WTC11 (cell line): ENCODE results near the gene G6PC3.
"Not testable (repeated sequence)": the region's sequence is repeated elsewhere in the genome, so short reads cannot be mapped to it uniquely, and the experiment has no call there.

Experiments
- ATF1 ChIP-seq: sonication (generic); formaldehyde crosslinking; IDR thresholded peaks from 2 replicates; pipeline ENCODE4 v1.8.1; 2023; ENCODE audit warnings: mild to moderate bottlenecking, moderate library complexity, missing genetic modification reagents
- NR3C1 ChIP-seq: sonication (generic); formaldehyde crosslinking; conservative IDR thresholded peaks from 2 replicates; pipeline ENCODE4 v1.8.1; 2023; ENCODE audit warnings: low read depth, mild to moderate bottlenecking, missing genetic modification reagents
- ZNF232 ChIP-seq: sonication (generic); formaldehyde crosslinking; IDR thresholded peaks from 2 replicates; pipeline ENCODE4 v1.8.0; 2022; ENCODE audit warnings: mild to moderate bottlenecking, missing genetic modification reagents
- ZNF416 ChIP-seq: fragments of 250-450 bp; sonication (Bioruptor Pico); IDR thresholded peaks from 2 replicates; pipeline ENCODE4 v1.9.0; 2021; ENCODE audit warnings: mild to moderate bottlenecking, inconsistent platforms
- TF ChIP-seq, protein P1 (sequence below): fragments of 200-600 bp; IDR thresholded peaks from 2 replicates; pipeline ENCODE4 v1.8.0; 2022; ENCODE audit warnings: antibody characterized with exemption

DNA sequence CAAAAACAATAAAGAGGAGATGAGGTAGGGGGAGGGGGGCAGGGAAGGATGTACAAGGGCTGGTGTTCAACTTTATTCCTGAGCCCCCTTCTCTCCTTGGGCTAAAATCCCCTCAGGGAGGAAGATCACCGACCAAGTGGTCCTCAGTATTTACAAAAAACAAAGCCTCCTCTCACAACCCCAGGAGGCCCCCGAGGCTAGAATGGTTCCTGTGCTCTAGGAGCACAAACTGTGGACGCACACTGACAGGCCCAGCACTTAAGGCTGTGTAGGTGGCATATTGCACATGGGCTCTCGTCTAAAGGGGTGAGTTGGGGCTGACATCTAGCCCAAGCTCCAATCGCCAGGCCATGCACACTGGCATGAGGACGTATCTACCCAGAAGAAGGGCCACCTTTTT lies 31.3 kb downstream of the G6PC3 start:
- TF ChIP-seq, protein P1, sequence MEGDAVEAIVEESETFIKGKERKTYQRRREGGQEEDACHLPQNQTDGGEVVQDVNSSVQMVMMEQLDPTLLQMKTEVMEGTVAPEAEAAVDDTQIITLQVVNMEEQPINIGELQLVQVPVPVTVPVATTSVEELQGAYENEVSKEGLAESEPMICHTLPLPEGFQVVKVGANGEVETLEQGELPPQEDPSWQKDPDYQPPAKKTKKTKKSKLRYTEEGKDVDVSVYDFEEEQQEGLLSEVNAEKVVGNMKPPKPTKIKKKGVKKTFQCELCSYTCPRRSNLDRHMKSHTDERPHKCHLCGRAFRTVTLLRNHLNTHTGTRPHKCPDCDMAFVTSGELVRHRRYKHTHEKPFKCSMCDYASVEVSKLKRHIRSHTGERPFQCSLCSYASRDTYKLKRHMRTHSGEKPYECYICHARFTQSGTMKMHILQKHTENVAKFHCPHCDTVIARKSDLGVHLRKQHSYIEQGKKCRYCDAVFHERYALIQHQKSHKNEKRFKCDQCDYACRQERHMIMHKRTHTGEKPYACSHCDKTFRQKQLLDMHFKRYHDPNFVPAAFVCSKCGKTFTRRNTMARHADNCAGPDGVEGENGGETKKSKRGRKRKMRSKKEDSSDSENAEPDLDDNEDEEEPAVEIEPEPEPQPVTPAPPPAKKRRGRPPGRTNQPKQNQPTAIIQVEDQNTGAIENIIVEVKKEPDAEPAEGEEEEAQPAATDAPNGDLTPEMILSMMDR: not testable (repeated sequence)
- not testable (repeated sequence) for TF ChIP-seq ZNF232 (CRISPR knock-in tag); ZNF416 (CRISPR knock-in tag); NR3C1; ATF1 (CRISPR knock-in tag)
